Epithelial cell of proximal tubule (primary cell): ENCODE results near the gene TAGLN3. TPM values are rescaled to one million over a fixed set of nuclear protein-coding genes. Genes with fewer than 3 reads are reported as not detected.
A peak's percentile ranks its signal among the peaks of the same experiment; 100 is the strongest.

Experiments used
- DNase-seq: peaks from one replicate; pipeline ENCODE4 v3.0.0-alpha.2; 2011; ENCODE audit warnings: low read depth
- H3K4me3 ChIP-seq: 2 replicates; pipeline ENCODE4 v1.5.1; 2011; ENCODE audit warnings: low read depth, mild to moderate bottlenecking, low read length
- total RNA-seq: library from RNA; depleted of rRNA; stranded (reverse); fragments of >200 nt; gene quantifications from 2 replicates; pipeline ENCODE4 v1.2.3, GENCODE V29; 2015
- TF ChIP-seq, protein P1 (sequence below): conservative IDR thresholded peaks from 2 replicates; pipeline ENCODE4 v1.5.1; 2012; ENCODE audit warnings: low read depth, mild to moderate bottlenecking, low read length

The TAGLN3 gene
- 5.7 and 10.0 TPM in 2 replicates for total RNA-seq

DNA sequence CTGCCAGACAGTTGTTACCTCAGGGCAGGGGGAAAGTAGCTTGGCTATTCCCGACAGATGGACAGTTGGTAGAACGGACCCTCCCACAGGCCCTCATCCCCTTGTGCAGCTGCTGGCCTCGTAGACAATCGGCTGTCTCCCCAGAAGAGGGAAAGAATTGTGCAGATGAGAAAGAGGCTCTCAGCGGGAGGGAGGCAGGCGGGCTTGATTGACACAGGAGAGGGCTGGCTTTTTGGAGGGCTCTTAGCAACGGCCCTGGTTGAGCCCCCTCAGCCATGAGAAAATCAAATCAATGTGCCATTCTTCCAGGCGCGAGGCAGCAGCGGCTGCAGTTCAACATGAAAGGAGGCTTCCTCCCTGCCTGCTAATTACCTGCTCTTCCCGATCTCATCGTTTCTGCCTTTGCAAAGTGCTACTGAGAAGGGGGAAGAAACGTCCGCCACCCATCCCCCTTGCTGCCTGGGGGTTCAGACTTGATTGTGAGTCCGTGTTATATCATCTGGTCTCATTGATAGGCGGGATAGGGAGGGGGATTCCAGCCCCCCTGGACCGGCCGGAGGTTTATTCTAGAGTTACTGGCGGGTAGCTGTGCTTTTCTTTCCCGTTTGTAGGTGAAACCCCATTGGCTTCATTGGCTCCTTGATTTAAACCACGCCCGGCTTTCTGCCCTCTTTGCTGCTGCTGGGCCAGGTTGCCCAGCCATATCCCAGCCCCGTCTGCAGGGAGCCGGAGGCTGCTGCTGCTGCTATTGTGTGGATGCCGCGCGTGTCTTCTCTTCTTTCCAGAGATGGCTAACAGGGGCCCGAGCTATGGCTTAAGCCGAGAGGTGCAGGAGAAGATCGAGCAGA is at the start of gene TAGLN3:
Gene TAGLN3 (plus strand): TSS at position 287 of the 848 bp plus-strand sequence. CDS start 501 bp downstream, at position 788.
- TF ChIP-seq, protein P1, sequence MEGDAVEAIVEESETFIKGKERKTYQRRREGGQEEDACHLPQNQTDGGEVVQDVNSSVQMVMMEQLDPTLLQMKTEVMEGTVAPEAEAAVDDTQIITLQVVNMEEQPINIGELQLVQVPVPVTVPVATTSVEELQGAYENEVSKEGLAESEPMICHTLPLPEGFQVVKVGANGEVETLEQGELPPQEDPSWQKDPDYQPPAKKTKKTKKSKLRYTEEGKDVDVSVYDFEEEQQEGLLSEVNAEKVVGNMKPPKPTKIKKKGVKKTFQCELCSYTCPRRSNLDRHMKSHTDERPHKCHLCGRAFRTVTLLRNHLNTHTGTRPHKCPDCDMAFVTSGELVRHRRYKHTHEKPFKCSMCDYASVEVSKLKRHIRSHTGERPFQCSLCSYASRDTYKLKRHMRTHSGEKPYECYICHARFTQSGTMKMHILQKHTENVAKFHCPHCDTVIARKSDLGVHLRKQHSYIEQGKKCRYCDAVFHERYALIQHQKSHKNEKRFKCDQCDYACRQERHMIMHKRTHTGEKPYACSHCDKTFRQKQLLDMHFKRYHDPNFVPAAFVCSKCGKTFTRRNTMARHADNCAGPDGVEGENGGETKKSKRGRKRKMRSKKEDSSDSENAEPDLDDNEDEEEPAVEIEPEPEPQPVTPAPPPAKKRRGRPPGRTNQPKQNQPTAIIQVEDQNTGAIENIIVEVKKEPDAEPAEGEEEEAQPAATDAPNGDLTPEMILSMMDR, result no peak
- DNase-seq, result no peak
- H3K4me3 ChIP-seq, result peak within 1 kb of the TSS; percentile 74

DNA sequence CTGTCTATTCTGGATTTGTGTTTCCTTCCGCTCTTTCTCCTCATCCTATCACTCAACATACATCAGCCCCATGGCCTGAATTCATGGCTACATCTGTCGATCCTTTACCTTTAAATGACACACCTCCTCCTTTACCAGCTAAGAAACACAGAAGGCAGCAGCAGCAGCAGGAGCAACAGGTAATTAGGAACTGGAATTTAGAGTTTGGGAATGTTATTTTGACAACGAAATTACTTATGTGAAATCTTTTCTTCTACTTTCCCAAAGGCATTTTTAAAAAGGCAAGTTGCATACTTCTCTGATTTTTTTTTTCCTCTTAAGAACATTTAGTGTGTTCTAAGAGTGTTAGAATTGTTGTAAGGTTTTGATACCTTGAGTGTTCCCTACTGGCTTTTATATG is 49.0 kb upstream of the TAGLN3 start:
- TF ChIP-seq, protein P1, result no peak
- no peak for DNase-seq
- H3K4me3 ChIP-seq, result no peak overlapping the region

DNA sequence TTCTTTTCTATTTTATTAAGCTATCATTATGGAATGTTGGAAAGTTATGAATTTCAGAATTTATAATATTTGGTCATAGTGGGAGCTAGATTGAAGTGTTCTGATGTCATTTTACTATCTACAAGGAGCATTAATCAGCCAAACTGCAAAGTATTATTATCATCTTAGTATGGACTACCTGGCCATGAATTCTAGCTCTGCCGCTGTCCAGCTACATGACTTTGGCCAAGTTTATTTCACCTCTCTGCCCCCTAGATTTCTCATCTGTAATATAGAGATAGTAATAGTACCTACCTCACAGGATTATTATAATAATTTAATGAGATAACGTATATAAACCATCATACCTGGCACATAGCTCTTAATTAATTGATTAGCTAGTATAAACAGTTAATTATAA is 47.7 kb upstream of the TAGLN3 start:
- no peak overlapping the region for H3K4me3 ChIP-seq
- TF ChIP-seq, protein P1, result no peak
- no peak for DNase-seq

DNA sequence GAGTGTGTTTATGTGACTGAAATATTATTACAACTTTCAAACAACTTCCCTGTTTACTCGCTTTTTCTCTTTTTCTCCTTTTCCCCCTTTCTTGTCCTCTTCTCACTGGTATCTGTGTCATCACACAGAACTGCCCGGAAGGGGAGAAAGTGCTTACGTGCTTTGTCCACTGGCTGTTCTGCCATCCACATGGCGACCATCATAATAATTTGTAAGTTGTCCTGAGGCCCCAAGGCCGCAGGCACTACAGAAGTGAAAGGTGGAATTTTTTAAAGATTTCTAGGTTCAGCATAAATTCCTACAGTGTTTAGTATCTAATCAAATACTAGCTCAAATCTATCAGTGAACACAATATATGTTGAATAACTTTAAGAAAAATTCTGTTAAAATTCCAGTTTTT is 46.6 kb upstream of the TAGLN3 start:
- TF ChIP-seq, protein P1, result no peak
- DNase-seq, result no peak
- no peak overlapping the region for H3K4me3 ChIP-seq

DNA sequence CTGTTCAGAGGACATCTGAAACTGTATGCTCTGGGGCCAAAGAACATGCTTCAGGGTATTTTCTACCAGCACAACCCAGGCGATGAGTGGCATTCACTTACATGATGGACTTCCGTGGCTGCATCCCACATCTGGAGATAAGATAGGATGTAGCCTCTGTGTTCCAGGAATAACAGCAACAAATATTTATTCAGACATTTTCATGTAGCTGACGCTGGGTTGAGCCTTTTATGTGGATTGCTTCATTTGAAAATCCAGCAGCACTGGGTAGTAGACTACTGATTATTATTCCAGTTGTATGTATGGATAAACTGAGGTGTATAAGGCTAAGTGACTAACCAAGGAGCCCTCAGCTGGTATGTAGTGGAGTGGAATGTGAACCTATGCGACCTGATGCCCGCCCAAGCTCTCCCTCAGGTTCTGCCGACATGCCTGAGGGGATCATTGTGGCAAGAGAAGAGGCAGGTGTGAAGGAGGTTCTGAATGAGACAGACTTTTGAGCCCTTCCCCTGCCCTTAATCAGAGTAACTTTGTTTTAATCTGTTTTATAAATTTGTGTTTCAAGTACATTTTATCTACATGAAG is 45.8 kb upstream of the TAGLN3 start:
- DNase-seq, result no peak
- no peak overlapping the region for H3K4me3 ChIP-seq
- TF ChIP-seq, protein P1, result no peak

DNA sequence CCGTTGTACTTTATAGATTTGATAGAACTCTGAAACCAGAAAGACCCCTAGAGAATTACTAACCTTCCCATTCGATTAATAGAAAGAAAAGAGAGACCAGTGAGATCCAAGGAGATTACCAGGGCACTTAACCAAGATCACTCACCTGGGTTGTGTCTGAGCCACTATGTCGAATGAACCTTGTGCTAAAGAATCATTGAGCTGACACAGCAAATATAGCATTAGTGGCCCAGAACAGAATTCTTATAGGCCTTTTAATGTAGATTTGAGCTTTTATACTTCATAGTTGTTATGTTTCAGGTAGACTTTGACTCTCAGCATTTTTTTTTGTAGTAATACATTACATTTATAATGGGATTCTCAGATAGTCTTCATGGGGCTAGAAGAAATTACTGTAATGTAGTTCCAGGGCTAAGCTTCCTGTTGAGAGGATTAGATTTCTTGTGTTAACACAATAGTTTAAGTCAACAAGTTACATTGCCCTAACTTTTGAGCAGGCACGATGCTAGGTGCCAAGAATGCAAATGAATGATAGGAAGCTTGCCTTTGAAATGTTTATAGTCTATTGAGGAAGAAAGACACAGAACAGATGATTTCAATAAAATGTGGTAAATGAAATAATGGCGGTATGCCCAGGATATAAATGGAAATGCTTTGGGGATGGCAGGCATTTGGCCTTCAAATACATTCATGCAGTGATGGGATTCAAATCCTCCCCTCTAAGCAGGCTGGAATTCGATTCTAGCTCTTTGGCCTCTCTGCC is 44.3 kb upstream of the TAGLN3 start:
- TF ChIP-seq, protein P1, result no peak
- no peak for DNase-seq
- no peak overlapping the region for H3K4me3 ChIP-seq
